HG02763 (cell line): ENCODE results near the gene GRM6.

Experiments used
- ATAC-seq: cut with Tn5 transposase; IDR thresholded peaks from one replicate; pipeline ENCODE4 v1.9.1; 2021; ENCODE audit warnings: mild to moderate bottlenecking, moderate library complexity; ENCODE audit not compliant: unreplicated experiment

The GRM6 gene

GRCh38 chr5:178994580-178995340 is at the start of gene GRM6:
Gene GRM6, minus strand, starts transcription at chr5:178995320. Its CDS starts 376 bp downstream, at chr5:178994944.
- ATAC-seq, result no peak

- no peak for ATAC-seq
Measured at GRCh38 chr5:179044765-179045164, 49.6 kb upstream of the GRM6 start.

DNA sequence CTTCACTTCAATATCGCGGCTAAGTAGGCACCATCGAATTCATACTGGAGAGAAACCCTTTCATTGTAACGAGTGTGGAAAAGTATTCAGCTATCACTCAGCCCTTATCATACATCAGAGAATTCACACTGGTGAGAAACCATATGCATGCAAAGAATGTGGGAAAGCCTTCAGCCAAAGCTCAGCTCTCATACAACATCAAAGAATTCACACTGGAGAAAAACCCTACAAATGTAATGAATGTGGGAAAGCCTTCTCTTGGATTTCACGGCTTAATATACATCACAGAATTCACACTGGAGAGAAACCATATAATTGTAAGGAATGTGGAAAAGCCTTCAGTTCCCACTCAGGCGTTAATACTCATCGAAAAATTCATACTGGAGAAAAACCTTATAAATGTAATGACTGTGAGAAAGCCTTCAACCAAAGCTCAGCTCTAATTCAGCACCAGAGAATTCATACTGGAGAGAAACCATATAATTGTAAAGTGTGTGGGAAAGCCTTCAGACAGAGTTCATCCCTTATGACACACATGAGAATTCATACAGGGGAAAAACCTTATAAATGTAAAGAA is 38.0 kb upstream of the GRM6 start:
- ATAC-seq, result no peak

DNA sequence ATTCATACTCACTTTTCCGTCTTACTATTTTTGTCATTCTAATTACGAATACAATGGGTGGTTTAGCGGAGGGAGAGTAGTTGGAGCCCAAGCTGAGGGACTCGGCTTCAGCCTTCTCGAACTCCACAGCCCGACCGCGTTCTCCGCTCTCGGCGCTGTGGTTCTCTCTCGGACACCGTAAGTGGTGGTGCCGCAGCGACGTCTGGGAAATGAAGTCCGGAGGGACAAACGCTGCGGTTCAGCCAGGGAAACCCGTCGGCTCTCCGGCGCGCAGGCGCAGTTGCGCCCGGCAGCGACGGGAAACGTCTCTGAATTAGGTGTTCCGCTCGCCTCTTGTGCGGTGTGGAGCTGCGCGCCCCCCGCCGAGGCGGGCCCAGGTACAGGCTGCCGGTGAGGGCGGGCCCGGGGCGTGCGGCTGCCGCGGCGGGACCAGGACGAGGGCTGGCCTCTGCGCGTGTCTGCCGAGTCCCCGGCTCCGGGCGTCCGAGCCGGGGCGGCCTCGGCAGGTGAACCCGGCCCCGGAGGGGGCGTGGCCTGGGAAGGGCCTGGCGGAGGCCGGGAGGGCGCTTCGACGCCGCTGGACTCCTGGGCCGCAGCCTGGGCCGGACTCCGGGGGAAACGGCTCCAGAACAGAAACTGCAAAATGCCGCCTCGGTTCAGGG is 28.5 kb upstream of the GRM6 start, which contains the start of gene ZNF879:
TSS of gene ZNF879 (plus strand) at position 277 of the 662 bp plus-strand sequence. CDS start 1,201 bp downstream, outside the sequence.
- peak; percentile 79 for ATAC-seq

DNA sequence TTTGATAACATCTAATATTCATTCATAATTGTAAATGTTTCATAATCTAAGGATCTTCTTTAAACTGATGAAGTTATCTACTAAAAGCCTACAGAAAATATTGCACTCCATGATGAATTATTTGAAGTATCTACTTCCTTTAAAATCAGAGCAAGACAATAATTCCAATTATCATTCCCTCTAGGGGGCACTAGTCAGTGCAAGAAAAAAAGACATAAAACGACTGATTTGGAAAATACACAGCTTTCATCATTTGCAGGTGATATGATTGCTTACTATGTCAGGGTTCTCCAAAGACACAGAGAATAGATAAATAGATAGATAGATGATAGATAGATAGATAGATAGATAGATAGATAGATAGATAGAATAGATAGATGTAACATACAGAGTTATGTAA is 13.5 kb upstream of the GRM6 start:
- no peak for ATAC-seq

GRCh38 chr5:179006564-179006963 is 11.4 kb upstream of the GRM6 start:
- no peak for ATAC-seq

GRCh38 chr5:178998441-178998840 is 3.3 kb upstream of the GRM6 start:
- ATAC-seq, result no peak

DNA sequence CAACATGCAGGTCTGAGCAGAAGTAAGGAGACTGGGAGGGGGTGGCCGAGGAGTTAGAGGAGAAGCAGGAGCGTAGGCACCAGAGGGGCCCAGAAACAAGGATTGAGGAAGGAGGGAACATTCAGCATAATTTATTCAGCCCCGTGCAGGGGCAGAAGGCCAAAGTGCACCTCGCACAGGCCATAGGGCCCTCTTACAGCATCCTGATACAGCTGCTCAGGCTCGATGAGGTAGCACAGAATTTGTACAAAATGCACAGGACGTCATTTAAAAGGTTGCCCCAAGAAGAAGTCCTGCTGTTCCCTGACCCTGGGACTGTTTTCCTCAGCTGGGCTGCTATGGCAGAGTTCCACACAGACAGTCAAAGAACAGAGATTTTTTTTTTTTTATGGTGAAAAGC is 2.1 kb upstream of the GRM6 start:
- ATAC-seq, result no peak

DNA sequence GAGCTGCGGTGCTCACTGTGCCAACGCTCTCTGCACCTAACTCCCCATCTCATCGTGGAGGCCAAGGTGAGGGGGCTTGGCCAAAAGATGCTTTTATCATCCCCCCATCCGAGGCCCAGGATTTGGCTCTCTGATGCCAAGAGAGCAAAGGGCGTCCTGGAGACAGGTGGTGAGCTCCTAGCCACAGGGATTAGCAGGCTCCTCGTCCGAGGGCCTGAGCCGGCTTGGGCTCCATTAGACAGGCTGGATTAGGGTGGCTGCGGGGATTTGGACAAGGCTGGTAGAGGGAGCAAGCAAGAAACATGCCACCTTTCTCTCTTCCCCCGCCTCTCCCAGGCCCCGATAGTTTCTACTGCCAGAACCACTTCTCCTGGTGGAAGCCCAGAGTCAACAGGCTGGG is 1.0 kb upstream of the GRM6 start:
- ATAC-seq, result no peak

DNA sequence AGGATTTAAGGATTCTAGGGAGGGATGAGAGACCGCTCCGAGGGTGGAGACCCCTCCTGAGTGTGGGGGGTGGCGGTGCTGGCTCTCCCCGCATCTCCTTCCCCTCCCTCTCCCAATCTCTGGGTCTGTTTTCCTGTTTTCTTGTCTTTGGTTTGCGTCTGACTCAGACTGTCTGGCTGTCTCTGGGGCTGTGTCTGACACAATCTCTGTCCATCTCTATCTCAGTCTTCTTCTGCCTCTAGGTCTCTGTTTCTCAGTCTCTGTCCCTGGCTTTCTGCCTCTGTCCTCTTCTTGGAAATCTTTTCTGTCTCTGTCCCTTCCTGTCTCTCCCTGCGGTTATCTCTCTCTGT is 196 bp upstream of the GRM6 start:
- no peak for ATAC-seq

- ATAC-seq, result no peak
Measured at GRCh38 chr5:178993955-178994579, 1.1 kb downstream of the GRM6 start.

DNA sequence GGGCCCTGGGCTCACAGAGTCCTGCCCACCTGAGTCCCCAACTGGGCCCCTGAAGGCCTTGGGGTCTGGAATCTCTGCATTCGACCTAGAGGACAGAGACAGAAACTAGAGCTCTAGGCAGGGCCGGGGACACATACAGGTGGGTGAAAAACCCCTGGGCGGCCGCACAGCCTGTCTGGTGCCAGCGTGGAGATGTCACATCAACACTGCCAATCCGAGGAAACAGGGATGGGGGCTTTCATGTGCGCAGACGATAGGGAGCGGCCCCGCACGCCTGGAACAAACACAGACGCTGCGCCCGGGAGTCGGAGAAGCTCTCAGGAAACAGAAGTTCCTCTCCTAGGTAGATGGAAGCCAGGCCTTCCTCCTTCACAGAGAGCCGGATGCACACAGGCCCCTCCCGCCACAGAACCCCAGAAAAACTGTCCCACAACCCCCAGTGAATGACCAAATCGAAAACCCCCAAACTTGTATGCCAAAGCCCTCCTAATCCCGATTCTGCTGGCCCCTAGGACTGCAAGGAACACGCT is 1.8 kb downstream of the GRM6 start:
- no peak for ATAC-seq

- ATAC-seq, result no peak
Measured at GRCh38 chr5:178992291-178992895, 2.7 kb downstream of the GRM6 start.

DNA sequence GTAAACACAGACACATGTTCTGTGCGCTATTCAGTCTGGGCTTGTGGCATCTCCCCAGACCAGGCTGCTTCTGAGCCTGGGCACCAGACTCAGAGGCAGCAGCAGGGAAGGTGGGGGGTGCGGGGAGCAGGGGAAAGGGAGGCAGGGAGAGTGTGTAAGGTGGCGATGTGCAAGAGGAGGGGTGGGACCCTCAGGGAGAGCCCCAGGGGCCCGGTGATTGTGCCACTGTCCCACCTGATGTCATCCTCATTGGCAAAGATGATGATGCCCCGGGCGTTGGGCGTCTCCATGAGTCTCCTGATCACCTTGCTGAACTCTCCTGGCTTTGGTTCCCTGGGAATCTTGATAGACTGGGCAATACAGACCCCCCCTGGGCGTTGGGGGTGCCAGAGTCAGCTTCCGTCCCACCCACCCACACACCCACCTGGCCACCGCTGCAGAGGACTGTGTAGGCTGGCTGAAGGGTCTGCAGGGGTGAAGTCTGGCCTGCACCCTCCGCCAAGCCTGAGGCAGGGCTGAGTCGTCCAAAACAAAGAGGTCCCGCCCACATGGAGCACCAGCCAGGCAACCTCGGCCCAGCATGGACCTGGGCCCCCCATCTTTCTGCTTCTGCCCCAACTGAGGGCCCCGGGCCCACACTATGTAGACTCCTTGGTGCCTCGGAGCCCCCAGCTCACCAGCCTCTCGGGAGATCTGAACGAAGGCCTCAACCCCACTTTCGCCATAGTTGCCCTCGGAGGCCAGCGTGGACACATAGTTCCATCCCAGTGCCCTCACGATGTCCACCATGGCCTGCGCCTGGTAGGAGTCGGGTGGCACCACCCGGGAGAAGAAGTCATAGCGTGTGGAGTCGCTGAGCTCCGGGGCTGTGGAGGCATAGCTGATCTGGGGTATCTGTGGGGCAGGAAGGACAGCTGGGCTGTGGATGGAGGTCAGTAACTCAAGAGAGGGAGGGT is 3.7 kb downstream of the GRM6 start:
- ATAC-seq, result no peak

DNA sequence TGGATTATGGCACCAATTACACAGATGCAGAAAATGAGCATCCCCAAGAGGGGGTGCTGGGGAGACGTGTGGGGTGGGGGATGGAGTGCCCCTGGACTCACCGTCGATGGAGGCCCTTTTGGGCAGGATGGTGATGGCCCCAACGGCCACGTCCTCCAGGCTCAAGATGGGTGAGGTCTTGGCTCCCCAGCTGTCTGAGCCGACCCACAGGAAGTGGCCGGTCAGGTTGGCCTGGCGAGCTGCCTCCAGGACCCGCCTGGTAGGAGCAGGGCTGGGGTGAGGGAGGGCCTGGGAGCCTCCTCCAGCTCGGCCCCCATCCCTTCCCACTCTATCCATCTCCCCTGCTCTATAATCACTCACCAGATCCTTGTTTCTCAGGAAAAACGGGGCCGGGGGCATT is 4.6 kb downstream of the GRM6 start:
- no peak for ATAC-seq

DNA sequence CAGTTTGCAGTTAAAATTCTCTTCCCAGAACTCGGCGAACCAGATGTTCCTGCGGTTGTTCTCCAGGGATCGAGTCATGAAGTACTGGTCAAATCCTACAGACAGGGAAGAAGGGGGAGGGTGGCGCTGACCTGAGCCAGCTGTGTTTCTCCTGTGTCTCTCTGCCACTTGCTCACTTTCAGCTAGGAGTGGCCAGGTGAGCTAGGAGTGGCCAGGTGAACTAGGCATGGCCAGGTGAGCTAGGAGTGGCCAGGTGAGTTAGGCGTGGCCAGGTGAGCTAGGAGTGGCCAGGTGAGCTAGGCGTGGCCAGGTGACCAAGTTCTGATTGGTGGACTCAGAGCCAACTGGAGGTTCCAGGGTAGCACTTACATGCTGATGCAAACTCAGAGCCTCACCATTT is 5.8 kb downstream of the GRM6 start:
- ATAC-seq, result no peak

- no peak for ATAC-seq
Measured at GRCh38 chr5:178988436-178989220, 6.5 kb downstream of the GRM6 start.

- no peak for ATAC-seq
Measured at GRCh38 chr5:178986326-178986960, 8.7 kb downstream of the GRM6 start.
